Pancreas (tissue), 10 donors: Measurements from ENCODE around the gene DSE. TPM values are rescaled to one million over a fixed set of nuclear protein-coding genes. Genes with fewer than 3 reads are reported as not detected.

Source experiments
- ATAC-seq, 4 donors: fragments of 200-7000 bp; cut with Tn5 transposase; one replicate each; pipeline versions ENCODE4 v1.8.0 to v1.9.1; 2020; ENCODE audit warnings: mild to moderate bottlenecking in 4 of 4, moderate library complexity in 4 of 4
- DNase-seq, 6 donors: peaks; one replicate each; pipeline ENCODE4 v3.0.0-alpha.2; 2020
- FAIRE-seq: peaks from 2 replicates; lab custom pipeline; 2012; peaks lifted over from hg19 to GRCh38; lab: Jason Lieb, UNC
- H3K27ac ChIP-seq, 4 donors: fragments of 200-600 bp; sonication (generic); 1 replicate in 3 of 4; 2 replicates in 1 of 4; pipeline versions ENCODE4 v1.5.0 to v1.8.0; 2020
- H3K27me3 ChIP-seq, 4 donors: fragments of 200-600 bp; one replicate each; pipeline ENCODE4 v1.8.0; 2021
- H3K36me3 ChIP-seq, 3 donors: fragments of 200-600 bp; sonication (generic) in 1 of 3; one replicate each; pipeline versions ENCODE4 v1.5.0 to v1.8.0; 2020 to 2021
- H3K4me1 ChIP-seq, 3 donors: fragments of 200-600 bp; one replicate each; pipeline ENCODE4 v1.8.0; 2021
- H3K4me3 ChIP-seq, 4 donors: fragments of 200-600 bp; sonication (generic) in 2 of 4; one replicate each; pipeline versions ENCODE4 v1.5.0 to v1.8.0; 2020 to 2021
- H3K9me3 ChIP-seq, 4 donors: fragments of 200-600 bp; one replicate each; pipeline ENCODE4 v1.8.0; 2021
- WGBS, 2 donors: extraction: QIAGEN DNeasy Blood & Tissue Kit; methylation state at CpG; one replicate each; pipeline ENCODE4 v1.1.7; 2013; 5-methylcytosine and 5-hydroxymethylcytosine counted together
- intact Hi-C, 3 donors: fragments of 100-400 bp; cut with DNase I; formaldehyde crosslinking; loops; one replicate each; pipeline versions ENCODE4 v1.11.1 to v1.14.2; 2022
- polyA plus RNA-seq, 2 donors: library from polyadenylated mRNA; stranded (reverse); fragments of 200-250 nt; gene quantifications; one replicate each; pipeline ENCODE4 v1.2.3, GENCODE V29; 2013
- total RNA-seq, 6 donors: library from RNA; stranded (reverse); fragmentation: NEBNext Ultra II Directional in 4 of 6; extraction: Animal tissue kit (Norgen Biotek cat#: 25700) in 4 of 6; gene quantifications; one replicate each; pipeline versions ENCODE4 v1.2.1 to v1.2.4, GENCODE V29; 2021 to 2023
- TF ChIP-seq, protein P1 (sequence below), 4 donors: fragments of 200-600 bp; sonication (generic) in 3 of 4; IDR thresholded peaks; one replicate each; pipeline versions ENCODE4 v1.5.0 to v1.8.0; 2021; ENCODE audit warnings: antibody characterized with exemption in 4 of 4
- donor health status: healthy with polysubstance abuse.
- donor health status: DM: no; HTN: no; CAD: no; lungs with moderate emphysema.
- donor health status: DM: no; HTN: no; CAD: no.
- donor health status: control.
- donor health status: control.
- donor health status: Bipolar disorder and iron deficiency.
- donor health status: DM: yes; HTN: yes; CAD: no.
- donor health status: DM: no; HTN: no; CAD: no.
- donor health status: DM: no; HTN: no; CAD: no.
- donor health status: DM: yes; HTN: yes; CAD: no.

DSE gene
- total and polyA plus RNA-seq, 8 donors: 1.7 to 19.2 (median 2.8) TPM

DNA sequence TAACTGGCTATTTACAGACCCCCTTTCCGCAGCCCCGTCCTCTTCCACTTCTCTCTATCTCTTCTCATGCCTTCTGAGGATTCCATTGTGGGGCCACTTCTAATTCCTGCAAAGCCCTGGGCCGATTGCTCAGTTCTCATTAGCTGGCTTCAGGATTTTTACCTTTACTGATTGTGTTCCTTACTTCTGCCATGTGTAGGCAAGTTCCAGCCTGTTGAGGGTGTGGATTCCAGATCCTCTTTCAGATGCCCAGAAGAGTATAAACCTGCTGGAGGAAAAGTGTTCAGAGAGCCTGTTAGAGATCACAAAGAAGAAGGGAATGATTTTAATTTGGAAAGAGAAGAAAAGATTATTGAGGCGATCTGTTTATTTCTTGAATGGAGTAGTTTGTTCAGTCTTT, 5.4 kb downstream of the DSE start:
- intact Hi-C loops: no loop called here
- no peak overlapping the region for H3K27ac ChIP-seq
- WGBS, 2 donors: 85 to 87% methylated on average over 4 of the region's 4 CpGs
- H3K36me3 ChIP-seq: no peaks in the 10 kb centered on the region
- ATAC-seq (no peak), DNase-seq (no peak), FAIRE-seq (no peak)
- H3K4me3 ChIP-seq: no peak overlapping the region
- peaks cover 0 to 8% (median 0%) of the 10 kb centered on the region in 4 donors for H3K27me3 ChIP-seq
- TF ChIP-seq, protein P1, sequence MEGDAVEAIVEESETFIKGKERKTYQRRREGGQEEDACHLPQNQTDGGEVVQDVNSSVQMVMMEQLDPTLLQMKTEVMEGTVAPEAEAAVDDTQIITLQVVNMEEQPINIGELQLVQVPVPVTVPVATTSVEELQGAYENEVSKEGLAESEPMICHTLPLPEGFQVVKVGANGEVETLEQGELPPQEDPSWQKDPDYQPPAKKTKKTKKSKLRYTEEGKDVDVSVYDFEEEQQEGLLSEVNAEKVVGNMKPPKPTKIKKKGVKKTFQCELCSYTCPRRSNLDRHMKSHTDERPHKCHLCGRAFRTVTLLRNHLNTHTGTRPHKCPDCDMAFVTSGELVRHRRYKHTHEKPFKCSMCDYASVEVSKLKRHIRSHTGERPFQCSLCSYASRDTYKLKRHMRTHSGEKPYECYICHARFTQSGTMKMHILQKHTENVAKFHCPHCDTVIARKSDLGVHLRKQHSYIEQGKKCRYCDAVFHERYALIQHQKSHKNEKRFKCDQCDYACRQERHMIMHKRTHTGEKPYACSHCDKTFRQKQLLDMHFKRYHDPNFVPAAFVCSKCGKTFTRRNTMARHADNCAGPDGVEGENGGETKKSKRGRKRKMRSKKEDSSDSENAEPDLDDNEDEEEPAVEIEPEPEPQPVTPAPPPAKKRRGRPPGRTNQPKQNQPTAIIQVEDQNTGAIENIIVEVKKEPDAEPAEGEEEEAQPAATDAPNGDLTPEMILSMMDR (IDR thresholded peaks at IDR 0.05): no peak
- H3K9me3 ChIP-seq: no peaks in the 10 kb centered on the region
- peaks cover 0 to 8% (median 0%) of the 10 kb centered on the region in 3 donors for H3K4me1 ChIP-seq

DNA sequence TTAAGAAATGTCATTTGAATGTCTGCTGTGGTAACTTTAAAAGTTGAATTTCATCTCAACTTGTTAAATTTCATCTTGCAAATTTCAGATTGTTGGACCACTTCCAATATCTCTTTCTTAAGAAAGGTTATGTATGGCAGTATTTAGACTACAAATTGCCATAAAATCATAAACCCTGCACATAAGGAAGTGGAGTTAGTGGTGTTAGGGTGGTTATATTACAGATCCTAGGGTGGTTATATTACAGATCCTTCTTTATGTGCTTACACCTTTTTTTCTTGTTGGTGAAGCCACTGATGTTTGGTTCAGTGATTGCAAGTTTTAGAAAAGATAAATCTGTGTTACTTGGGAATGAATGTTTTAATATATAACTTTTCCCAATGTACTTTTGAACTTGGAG, 9.0 kb downstream of the DSE start:
- no peaks in the 10 kb centered on the region for H3K27me3 ChIP-seq
- H3K9me3 ChIP-seq: no peaks in the 10 kb centered on the region
- H3K27ac ChIP-seq: no peak overlapping the region
- intact Hi-C loops: no loop called here
- DNase-seq (no peak), ATAC-seq (no peak), FAIRE-seq (peak; percentile 45)
- no peaks in the 10 kb centered on the region for H3K36me3 ChIP-seq
- TF ChIP-seq, protein P1 (IDR thresholded peaks at IDR 0.05): no peak
- no peaks in the 10 kb centered on the region for H3K4me1 ChIP-seq
- no peak overlapping the region for H3K4me3 ChIP-seq

DNA sequence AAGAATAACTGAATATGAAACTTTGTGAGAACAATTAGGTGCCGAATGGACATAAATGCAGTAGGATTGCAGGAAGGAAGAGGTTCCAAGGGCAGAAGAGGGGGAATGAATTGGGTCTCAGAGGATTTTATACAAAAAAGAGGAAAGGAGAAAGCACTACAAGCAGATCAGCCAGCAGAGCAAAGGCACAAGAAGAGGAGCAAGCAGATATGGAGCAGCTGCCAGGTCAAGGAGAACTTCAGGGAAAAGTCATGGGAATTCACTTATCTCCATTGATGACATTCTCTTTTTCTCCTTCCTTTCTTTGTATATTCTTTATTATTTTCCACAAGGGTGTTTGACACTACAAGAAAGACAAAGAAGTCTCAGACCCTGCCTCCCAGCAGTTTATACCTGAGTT, 9.6 kb downstream of the DSE start:
- TF ChIP-seq, protein P1 (IDR thresholded peaks at IDR 0.05): no peak
- intact Hi-C loops: no loop called here
- 75 to 86% methylated on average over 1 of the region's 1 CpG for WGBS, 2 donors
- Histone ChIP-seq H3K9me3 (no peaks in the 10 kb centered on the region), H3K27me3 (no peaks in the 10 kb centered on the region), H3K4me1 (no peaks in the 10 kb centered on the region), H3K4me3 (no peak overlapping the region), H3K27ac (no peak overlapping the region), H3K36me3 (no peaks in the 10 kb centered on the region)
- no peak for FAIRE-seq
- no peak for DNase-seq
- ATAC-seq: no peak

DNA sequence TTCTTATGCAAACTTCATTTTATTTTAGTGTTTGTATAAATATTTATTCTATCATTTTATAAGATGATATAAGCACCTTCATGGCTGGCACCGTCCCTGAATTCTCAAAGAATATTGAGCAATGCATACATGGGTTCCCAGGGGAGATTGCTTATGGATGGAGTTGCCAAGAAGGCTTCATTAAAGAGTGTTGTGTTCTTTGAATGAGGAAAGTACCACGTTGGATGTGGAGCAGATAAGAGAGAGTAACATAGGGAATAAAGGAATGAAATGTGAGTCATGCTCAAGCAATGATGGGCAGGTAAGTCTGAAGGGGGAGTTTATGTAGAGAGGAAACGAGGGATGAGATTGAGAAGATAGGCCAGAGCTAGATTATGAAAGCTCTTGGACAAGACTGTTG, 10.3 kb downstream of the DSE start:
- TF ChIP-seq, protein P1 (IDR thresholded peaks at IDR 0.05): no peak
- no peak overlapping the region for H3K27ac ChIP-seq
- intact Hi-C loops: no loop called here
- ATAC-seq (no peak), DNase-seq (no peak), FAIRE-seq (no peak)
- H3K27me3 ChIP-seq: no peaks in the 10 kb centered on the region
- no peaks in the 10 kb centered on the region for H3K9me3 ChIP-seq
- no peak overlapping the region for H3K4me3 ChIP-seq
- H3K4me1 ChIP-seq: no peaks in the 10 kb centered on the region
- WGBS, 2 donors: 62 to 69% methylated on average over 3 of the region's 3 CpGs
- no peaks in the 10 kb centered on the region for H3K36me3 ChIP-seq

DNA sequence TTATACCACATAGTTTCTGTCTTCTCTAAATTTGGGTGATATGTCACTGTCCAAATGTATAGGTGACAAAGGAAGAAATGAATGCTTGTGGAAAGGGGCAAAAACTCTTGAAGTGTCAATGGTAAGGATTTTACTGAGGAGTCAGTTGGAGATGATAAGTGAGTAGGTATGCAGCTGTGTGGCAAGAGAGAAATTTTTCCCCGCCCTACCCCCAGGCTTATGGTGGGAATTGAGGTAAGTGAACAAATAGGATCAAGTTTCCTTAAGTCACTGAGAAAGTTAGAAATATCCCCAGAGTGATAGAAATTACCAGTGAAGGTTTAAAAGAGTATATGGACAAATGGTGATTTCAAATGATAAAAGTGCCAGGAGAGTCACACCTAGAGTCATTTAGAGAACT, 11.8 kb downstream of the DSE start:
- H3K4me3 ChIP-seq: no peak overlapping the region
- H3K27me3 ChIP-seq: no peaks in the 10 kb centered on the region
- WGBS, 2 donors: 99 to 100% methylated on average over 1 of the region's 1 CpG
- no peaks in the 10 kb centered on the region for H3K36me3 ChIP-seq
- no peak for ATAC-seq
- DNase-seq: no peak
- no peaks in the 10 kb centered on the region for H3K9me3 ChIP-seq
- H3K27ac ChIP-seq: no peak overlapping the region
- peaks cover 0 to 4% (median 0%) of the 10 kb centered on the region in 3 donors for H3K4me1 ChIP-seq
- intact Hi-C loops: no loop called here
- FAIRE-seq: no peak
- TF ChIP-seq, protein P1 (IDR thresholded peaks at IDR 0.05): no peak
